Stimulated activated naive B cell treated with anti-CD40 and anti-IgM and Interleukin-4, amounts not matched to agents 10 μg/mL and 1 μg/mL and 100 μg/mL, for 72 hours (primary cell): ENCODE data around the gene SIL1.
A peak's percentile ranks its signal among the peaks of the same experiment; 100 is the strongest.

ENCODE experiments used
- ATAC-seq, 2 donors: fragments of 150-1000 bp; cut with Tn5 transposase; replicated peaks; 2 replicates each; pipeline ENCODE4 v1.10.0; 2021; ENCODE audit warnings: moderate library complexity in 1 of 2
- DNase-seq: peaks from one replicate; pipeline ENCODE4 v3.0.0; 2021
- H3K27ac Mint-ChIP-seq: one replicate; pipeline ENCODE4 v1.8.0; 2022; ENCODE audit warnings: mild to moderate bottlenecking, mixed read lengths
- H3K27me3 Mint-ChIP-seq, 2 donors: one replicate each; pipeline ENCODE4 v1.8.0; 2022; ENCODE audit warnings: mixed read lengths in 2 of 2
- H3K36me3 Mint-ChIP-seq, 2 donors: one replicate each; pipeline ENCODE4 v1.8.0; 2022; ENCODE audit warnings: mixed read lengths in 2 of 2, mild to moderate bottlenecking in 1 of 2
- H3K4me1 Mint-ChIP-seq, 2 donors: one replicate each; pipeline ENCODE4 v1.8.0; 2022; ENCODE audit warnings: mixed read lengths in 2 of 2, mild to moderate bottlenecking in 1 of 2
- H3K4me3 Mint-ChIP-seq, 2 donors: one replicate each; pipeline ENCODE4 v1.8.0; 2022; ENCODE audit warnings: mild to moderate bottlenecking in 2 of 2, mixed read lengths in 2 of 2, moderate library complexity in 1 of 2
- H3K9me3 Mint-ChIP-seq, 2 donors: one replicate each; pipeline ENCODE4 v1.8.0; 2022; ENCODE audit warnings: mixed read lengths in 2 of 2, mild to moderate bottlenecking in 1 of 2

Gene SIL1

DNA sequence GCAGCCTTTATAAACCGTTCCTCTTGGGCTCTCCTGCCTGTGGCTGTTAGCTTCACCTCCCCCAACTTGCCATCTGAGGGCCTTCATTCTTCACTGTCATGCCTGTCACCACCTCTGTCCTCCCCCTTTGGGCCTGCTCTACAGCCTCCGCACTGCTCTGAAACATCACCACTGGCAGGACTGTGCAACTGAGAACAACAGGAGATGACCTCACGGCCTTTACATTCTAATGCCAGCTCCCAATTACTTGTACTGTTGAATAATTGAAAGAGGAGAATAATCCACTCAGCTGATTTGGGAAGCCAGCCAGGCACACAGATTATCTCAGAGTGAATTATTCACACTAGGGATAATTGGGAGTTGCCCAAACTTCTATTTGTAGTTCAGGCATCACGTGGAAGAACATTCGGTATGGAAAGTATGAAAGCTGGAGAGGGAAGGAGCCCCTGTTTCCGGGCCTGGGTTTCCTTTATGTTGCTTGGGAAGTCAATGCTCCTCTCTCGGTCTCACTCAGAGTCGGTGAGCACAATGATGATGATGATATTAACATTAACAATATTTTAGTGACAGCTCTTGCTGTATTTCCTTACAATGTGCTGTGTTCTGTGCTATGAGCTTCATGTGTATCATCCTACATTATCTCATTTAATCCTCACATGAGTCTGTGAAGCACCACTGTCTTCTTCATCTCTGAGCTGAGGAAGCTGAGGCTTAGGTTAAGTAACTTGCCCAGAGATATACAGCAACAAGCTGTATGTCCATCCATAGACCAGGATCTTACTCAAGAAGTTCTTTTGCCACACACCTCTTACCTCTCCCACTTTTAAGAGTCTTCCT lies 223.7 kb downstream of the SIL1 start:
- H3K4me1 Mint-ChIP-seq = peaks cover 6 to 12% of the 10 kb centered on the region in 2 donors
- peaks cover 0 to 2% of the 10 kb centered on the region in 2 donors for H3K9me3 Mint-ChIP-seq
- no peak overlapping the region for H3K4me3 Mint-ChIP-seq
- H3K27ac Mint-ChIP-seq = peak overlapping the region; percentile 65
- DNase-seq = no peak
- H3K27me3 Mint-ChIP-seq = no peaks in the 10 kb centered on the region
- H3K36me3 Mint-ChIP-seq = peaks cover 11 to 42% of the 10 kb centered on the region in 2 donors
- ATAC-seq = no peak

DNA sequence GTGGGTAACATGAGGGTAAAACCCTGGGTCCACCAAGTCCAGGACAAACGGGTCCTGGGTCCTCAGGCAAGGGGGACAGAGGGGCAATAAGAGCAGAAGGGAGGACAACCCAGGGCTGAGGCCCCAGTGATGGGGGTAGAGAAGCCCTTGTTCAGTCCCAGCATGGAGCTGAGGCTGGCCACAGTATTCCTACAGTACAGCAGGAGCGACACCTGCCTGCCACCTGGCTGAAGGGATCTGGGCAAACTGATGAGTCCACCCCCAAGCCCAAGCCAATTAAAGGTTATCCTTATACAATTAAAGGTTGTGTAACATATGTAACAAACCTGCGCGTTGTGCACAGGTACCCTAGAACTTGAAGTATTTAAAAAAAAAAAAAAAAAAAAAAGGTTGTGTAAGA lies 225.3 kb downstream of the SIL1 start:
- peaks cover 0 to 2% of the 10 kb centered on the region in 2 donors for H3K9me3 Mint-ChIP-seq
- H3K36me3 Mint-ChIP-seq = peaks cover 10 to 49% of the 10 kb centered on the region in 2 donors
- no peak overlapping the region for H3K4me3 Mint-ChIP-seq
- DNase-seq (no peak), ATAC-seq (no peak)
- no peak overlapping the region for H3K27ac Mint-ChIP-seq
- no peaks in the 10 kb centered on the region for H3K27me3 Mint-ChIP-seq
- H3K4me1 Mint-ChIP-seq = peaks cover 14 to 22% of the 10 kb centered on the region in 2 donors

DNA sequence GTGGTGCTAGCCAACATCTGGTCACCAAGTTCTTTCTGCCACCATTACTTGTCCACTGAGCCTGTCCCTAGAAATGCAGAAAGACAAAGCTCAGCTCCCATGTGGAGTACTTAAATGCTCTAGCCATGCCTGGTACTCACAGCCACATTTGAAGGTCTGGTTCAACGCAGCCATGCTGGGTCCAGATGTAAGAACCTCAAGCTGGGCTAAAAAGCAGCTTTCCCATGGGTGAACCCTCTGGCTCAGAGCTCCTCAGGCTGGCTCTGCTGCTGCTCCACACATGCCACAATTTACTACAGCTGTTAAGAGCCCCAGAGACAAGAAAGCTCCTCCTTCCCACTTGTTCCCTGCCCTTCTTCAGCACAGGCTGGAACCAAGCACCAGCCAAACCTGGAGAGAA lies 225.9 kb downstream of the SIL1 start:
- Mint-ChIP-seq H3K36me3 (peaks cover 10 to 44% of the 10 kb centered on the region in 2 donors), H3K27me3 (no peaks in the 10 kb centered on the region), H3K4me1 (peaks cover 18 to 27% of the 10 kb centered on the region in 2 donors), H3K4me3 (no peak overlapping the region), H3K27ac (no peak overlapping the region), H3K9me3 (peaks cover 0 to 2% of the 10 kb centered on the region in 2 donors)
- no peak for DNase-seq
- ATAC-seq = no peak

DNA sequence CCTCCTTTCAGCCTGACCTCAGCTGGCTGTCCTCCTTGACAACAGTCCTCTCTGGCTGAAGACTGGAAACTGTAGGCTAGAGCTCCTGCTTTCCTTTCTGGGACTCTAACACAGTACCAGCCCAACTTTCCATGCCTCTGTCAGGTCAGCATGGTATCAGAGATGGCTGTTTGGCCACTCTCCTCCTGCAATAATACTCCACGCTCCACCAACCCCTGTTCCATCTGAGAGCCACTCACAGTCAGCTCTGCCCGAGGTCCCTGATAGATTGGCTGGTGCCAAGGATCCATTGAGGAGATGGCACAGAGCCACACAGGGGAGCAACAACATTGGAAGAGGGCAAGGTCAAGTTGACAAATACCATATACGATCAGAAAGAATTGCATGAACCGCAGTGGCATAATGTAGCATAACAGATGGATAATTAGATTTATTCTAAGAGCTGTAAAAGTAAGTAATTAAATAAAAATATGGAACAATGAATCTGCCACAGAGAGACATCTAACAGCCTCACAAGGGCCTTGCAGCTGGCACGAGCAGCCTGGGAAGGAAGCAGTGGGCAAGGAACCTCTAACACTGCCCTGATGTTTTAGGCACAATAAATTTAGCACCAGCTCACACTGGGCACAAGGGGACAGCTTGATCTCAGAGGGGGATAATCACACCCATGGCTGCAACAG lies 228.7 kb downstream of the SIL1 start:
- no peaks in the 10 kb centered on the region for H3K27me3 Mint-ChIP-seq
- no peak for ATAC-seq

DNA sequence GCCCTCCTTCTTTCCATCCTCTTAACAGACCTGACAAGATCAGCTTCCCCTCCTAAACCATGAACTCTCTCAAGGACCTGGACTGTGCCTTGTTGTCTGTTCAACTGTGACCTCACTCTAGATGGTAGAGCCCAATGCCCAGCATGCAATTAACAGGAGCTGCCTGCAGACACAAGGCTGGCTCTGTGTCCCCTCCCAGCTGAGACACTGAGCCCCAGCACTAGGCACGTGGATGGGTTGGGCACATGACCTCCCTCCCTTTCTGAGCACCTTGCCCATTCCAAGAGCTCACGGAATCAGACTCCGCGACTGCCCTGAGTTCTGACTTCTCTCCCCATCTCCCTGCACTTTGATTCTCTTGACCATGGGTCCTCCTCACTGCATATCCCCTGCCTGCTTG lies 229.6 kb downstream of the SIL1 start:
- no peak overlapping the region for H3K27ac Mint-ChIP-seq
- ATAC-seq = peak; percentile 4 to 15
- H3K9me3 Mint-ChIP-seq = peaks cover 0 to 2% of the 10 kb centered on the region in 2 donors

More for the DNA sequence above, 228.7 kb downstream of the SIL1 start:
- DNase-seq = no peak
- Mint-ChIP-seq H3K4me1 (peaks cover 11 to 15% of the 10 kb centered on the region in 2 donors), H3K36me3 (peaks cover 10 to 34% of the 10 kb centered on the region in 2 donors), H3K4me3 (no peak overlapping the region), H3K9me3 (peaks cover 0 to 2% of the 10 kb centered on the region in 2 donors), H3K27ac (no peak overlapping the region)

DNA sequence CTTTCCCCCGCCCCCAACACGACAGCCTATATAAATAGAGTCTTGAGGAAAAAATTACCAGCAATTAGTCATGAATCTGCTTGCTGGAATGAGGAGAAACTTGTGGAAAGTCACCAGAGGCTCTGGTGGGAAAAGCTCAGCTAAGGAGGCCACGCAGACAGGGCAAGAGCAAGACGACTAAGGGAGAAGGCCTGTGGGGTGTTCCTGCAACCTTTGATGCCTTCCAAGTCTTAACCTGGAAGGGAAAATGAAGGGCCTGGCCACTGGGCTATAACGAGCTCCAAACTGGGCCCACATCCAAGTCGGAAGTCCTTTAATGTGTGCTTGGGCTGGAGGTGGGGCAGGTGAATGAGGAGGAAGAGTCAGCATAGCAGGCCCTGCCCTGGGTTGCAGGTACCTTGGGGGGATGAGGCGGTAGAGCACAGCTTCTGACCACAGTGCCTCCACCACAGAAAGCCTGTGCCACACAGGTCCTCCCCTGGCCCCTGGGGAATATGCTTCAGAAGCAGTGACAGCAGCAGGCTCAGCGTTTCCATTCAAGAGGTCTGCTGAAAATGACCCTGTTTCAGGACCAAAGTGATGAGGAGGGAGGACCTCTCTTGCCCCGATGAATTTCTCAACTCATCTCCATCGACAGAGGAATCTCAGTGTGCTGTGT lies 230.2 kb downstream of the SIL1 start:
- peak; percentile 90 to 92 for ATAC-seq

More for the DNA sequence above, 229.6 kb downstream of the SIL1 start:
- Mint-ChIP-seq H3K36me3 (peaks cover 6 to 34% of the 10 kb centered on the region in 2 donors), H3K27me3 (no peaks in the 10 kb centered on the region), H3K4me1 (peaks cover 11 to 15% of the 10 kb centered on the region in 2 donors), H3K4me3 (no peak overlapping the region)
- no peak for DNase-seq

DNA sequence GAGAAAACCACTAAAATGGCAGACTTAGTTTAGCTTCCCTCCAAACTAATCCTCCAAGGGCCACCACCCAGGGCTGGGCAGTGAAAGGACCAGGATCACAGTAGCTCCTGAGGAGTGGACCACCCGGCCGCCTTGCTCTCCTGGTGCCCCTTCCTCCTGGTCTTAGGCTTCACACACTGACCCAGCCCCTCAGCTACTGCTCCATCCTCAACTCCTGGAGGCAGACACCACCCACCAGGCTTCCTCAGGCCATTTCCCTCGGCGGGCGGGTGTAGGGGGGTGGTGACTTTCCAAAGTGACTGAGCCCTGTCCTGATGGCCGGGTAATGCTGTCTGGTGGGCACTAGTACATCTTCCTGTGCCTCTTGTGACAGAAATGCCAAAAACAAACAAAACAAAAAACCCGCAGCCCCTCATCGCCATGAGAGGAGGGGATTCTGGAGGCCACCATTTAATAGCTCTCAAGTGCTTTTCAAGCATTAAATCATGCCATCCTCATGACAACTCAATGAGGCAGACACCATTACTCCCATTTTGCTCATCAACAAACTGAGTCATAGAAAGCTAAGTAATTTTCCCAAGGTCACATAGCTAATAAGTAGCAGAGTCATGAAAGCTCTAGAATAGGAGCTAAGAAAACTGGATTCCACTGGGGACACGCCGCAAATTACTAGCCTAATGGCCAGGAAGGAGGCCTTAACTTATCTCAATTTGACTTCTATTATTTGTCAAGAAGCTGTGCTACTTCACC lies 231.8 kb downstream of the SIL1 start:
- no peaks in the 10 kb centered on the region for H3K9me3 Mint-ChIP-seq
- no peaks in the 10 kb centered on the region for H3K27me3 Mint-ChIP-seq
- no peak for ATAC-seq
- H3K27ac Mint-ChIP-seq = no peak overlapping the region
- peaks cover 11 to 15% of the 10 kb centered on the region in 2 donors for H3K4me1 Mint-ChIP-seq
- no peak for DNase-seq
- H3K36me3 Mint-ChIP-seq = peaks cover under 1 to 22% of the 10 kb centered on the region in 2 donors
- no peak overlapping the region for H3K4me3 Mint-ChIP-seq

More for the DNA sequence above, 230.2 kb downstream of the SIL1 start:
- DNase-seq = no peak
- Mint-ChIP-seq H3K9me3 (peaks cover 0 to 2% of the 10 kb centered on the region in 2 donors), H3K4me1 (peaks cover 11 to 15% of the 10 kb centered on the region in 2 donors), H3K36me3 (peaks cover 6 to 34% of the 10 kb centered on the region in 2 donors), H3K27me3 (no peaks in the 10 kb centered on the region), H3K27ac (peak overlapping the region; percentile 63), H3K4me3 (no peak overlapping the region)

DNA sequence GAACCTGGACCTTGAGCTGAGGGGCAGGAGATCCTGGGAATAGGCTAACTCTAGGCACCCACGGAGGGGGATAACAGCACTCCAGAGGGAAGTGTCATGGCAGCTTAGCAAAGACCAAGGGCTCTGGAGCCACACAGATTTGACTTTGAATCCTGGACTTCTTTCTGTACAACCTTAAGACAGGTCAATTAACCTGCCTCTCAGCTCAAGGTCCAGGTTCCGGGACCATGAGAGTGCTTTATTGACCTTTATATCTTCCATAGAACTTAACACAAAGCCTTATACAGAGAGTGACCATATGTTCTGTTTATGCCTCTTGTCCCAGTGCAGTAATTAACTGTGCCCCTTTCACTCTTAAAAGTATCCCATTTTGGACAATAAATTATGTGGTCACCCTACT lies 232.5 kb downstream of the SIL1 start:
- no peak overlapping the region for H3K27ac Mint-ChIP-seq

DNA sequence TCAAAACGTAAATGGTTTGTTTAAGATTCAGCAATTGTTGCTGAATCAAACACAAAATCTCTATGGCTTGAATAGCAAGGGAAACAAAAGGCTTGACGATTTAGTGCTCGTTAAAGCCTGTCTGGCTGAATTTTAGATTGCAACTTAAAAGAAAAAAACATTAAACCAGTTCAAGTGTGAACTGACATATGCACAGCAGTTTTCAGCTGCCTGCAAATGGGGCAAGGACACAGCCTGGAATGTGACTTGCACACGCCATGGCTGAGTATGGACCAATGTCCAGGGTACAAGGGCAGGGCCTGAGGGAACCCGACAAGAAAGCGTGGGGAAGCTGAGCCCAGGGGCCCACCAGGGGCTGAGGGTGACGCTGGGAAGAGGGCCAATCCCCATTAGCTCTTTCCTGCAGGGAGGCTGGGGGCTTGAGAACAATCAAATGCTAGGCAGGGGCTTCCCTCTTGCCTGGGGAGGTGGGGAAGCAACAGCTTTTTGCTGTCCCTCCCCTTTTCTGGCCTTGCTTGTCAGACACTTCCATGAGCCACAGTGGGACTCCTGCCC lies 233.4 kb downstream of the SIL1 start:
- no peak for DNase-seq
- Mint-ChIP-seq H3K27me3 (no peaks in the 10 kb centered on the region), H3K4me1 (peaks cover 11 to 15% of the 10 kb centered on the region in 2 donors), H3K36me3 (peaks cover 0 to 9% of the 10 kb centered on the region in 2 donors), H3K27ac (peak overlapping the region; percentile 42), H3K4me3 (no peak overlapping the region), H3K9me3 (no peaks in the 10 kb centered on the region)
- no peak for ATAC-seq

More for the DNA sequence above, 232.5 kb downstream of the SIL1 start:
- Mint-ChIP-seq H3K4me3 (no peak overlapping the region), H3K4me1 (peaks cover 11 to 15% of the 10 kb centered on the region in 2 donors), H3K36me3 (peaks cover 0 to 17% of the 10 kb centered on the region in 2 donors), H3K27me3 (no peaks in the 10 kb centered on the region), H3K9me3 (no peaks in the 10 kb centered on the region)
- no peak for ATAC-seq
- no peak for DNase-seq

DNA sequence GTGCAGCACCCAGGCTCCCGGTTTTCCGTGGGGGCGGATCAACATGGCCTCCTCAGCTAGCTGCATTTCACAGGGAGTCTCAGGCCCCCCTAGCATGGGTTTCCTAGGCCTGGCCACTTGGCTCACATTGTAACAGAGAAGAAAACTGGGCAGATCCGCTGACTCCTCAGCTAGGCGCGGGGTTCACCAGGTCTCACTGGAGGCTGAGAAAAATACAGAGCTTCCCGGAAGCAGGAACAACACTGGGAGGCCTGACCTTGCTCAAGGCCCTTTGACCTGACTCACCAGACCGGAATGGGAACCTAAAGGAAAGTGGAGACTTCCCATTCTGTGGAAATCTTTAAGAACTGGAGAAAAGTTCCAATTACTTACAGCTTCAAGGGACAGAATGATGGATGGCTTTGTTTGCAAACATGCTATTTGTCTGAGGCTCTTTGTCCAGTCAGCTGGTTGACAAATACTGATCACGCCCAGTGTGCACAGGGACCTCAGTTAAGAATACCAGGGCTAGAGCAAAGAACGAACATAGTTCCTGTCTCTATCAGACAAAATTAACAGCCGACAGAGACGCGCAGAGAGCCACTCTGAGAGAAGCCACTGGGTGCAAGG lies 234.3 kb downstream of the SIL1 start:
- H3K4me3 Mint-ChIP-seq = no peak overlapping the region
- peaks cover 11 to 15% of the 10 kb centered on the region in 2 donors for H3K4me1 Mint-ChIP-seq
- no peaks in the 10 kb centered on the region for H3K9me3 Mint-ChIP-seq
- H3K27me3 Mint-ChIP-seq = no peaks in the 10 kb centered on the region
- DNase-seq (no peak), ATAC-seq (no peak)
- no peak overlapping the region for H3K27ac Mint-ChIP-seq
- H3K36me3 Mint-ChIP-seq = peaks cover 0 to 5% of the 10 kb centered on the region in 2 donors

DNA sequence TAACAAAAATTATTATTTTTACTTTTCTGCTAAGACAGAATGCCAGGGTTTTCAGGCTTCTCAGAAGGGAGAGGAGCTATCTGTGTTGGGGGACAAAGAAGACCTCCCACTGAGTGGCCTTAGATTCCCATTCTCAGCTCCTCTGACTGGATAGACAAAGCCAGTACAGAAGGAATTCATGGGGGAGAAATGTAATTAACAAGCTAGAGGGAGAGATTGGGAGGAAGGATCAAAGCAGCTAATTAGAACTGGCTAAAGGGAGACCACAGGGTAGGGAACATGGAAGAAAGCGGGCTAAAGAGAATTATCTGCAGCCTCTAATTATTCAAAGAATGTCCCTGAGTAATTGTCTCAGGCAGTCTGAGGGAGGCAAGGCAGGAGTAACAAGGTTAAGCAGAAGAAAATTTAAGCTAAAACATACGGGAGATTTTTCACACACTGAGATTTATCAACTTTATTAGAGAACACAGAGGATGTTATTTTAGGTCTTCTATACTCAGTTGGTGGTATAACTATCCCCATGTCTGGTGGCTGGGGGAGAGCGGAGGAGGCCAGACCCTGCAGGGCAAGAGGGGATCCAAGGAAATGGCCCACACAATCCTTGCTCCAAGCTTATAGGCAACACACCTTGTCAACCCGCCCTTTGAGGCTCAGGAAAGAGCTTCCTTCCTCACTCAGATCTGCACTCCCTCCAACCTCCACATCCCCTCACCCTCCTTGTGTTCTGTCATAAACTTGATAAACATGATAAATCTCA lies 235.4 kb downstream of the SIL1 start:
- no peaks in the 10 kb centered on the region for H3K27me3 Mint-ChIP-seq
- ATAC-seq (no peak), DNase-seq (no peak)
- no peak overlapping the region for H3K4me3 Mint-ChIP-seq
- H3K27ac Mint-ChIP-seq = no peak overlapping the region
- no peaks in the 10 kb centered on the region for H3K9me3 Mint-ChIP-seq
- no peaks in the 10 kb centered on the region for H3K36me3 Mint-ChIP-seq
- H3K4me1 Mint-ChIP-seq = peaks cover 4% of the 10 kb centered on the region in 2 donors

DNA sequence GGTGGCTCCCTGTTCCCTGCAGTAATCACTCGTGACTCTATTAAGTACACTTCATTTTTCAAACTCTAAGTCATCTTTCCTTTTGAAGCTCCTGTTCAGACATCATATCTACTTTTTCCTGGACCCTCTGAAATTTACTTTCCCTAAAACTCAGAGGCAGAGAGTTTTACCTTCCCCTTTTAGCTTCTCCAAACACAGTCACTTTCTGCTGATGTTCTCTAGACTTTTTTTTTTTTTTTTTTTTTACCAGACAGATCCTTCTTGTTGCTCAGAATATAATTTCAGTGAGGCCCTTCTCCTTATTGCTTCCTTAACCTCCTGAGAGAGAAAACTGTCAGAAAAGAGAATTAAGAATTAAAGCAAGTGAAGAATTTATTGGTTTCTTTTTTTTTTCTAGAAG lies 236.4 kb downstream of the SIL1 start:
- no peaks in the 10 kb centered on the region for H3K9me3 Mint-ChIP-seq
- DNase-seq (no peak), ATAC-seq (no peak)
- H3K27me3 Mint-ChIP-seq = no peaks in the 10 kb centered on the region
- H3K4me1 Mint-ChIP-seq = no peaks in the 10 kb centered on the region
- no peak overlapping the region for H3K27ac Mint-ChIP-seq
- no peak overlapping the region for H3K4me3 Mint-ChIP-seq
- H3K36me3 Mint-ChIP-seq = no peaks in the 10 kb centered on the region

DNA sequence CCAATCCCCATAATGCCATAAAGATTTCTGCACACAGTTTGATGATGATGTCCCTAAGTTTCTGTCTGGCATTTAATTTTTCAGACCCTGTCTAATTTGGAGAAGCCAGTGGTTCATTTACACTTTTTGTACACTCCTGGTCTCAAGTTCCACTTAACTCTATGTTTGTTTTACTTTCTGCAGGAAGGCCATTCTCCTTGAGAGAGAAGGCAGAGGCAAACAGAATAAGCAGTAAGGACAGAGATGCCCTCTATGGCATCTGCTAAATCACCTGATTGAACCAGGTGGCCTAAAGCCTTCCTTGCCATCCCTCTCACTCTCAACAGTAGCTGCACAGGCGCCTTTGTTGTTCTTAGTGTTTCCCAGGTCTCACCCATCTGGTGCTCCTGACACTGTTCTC lies 236.9 kb downstream of the SIL1 start:
- H3K4me1 Mint-ChIP-seq = no peaks in the 10 kb centered on the region
- no peak for ATAC-seq
- no peak for DNase-seq
- H3K27me3 Mint-ChIP-seq = no peaks in the 10 kb centered on the region
- H3K4me3 Mint-ChIP-seq = no peak overlapping the region
- H3K9me3 Mint-ChIP-seq = no peaks in the 10 kb centered on the region
- H3K36me3 Mint-ChIP-seq = no peaks in the 10 kb centered on the region
- no peak overlapping the region for H3K27ac Mint-ChIP-seq
